Subcutaneous adipose tissue (tissue), 4 donors: ENCODE data around the gene LRCOL1. TPM values are rescaled to one million over a fixed set of nuclear protein-coding genes. Genes with fewer than 3 reads are reported as not detected.

Source experiments
- CTCF ChIP-seq: fragments of 450-650 bp; IDR thresholded peaks from one replicate; pipeline ENCODE4 v1.5.1; 2016; ENCODE audit warnings: low read depth, mild to moderate bottlenecking, control low read depth, antibody characterized with exemption, moderate library complexity
- total RNA-seq, 4 donors: library from RNA; depleted of rRNA; stranded (reverse); fragments of >200 nt; gene quantifications; one replicate each; pipeline ENCODE4 v1.1.0, GENCODE V29; 2016

LRCOL1 gene
- total RNA-seq, 4 donors from 2014 or later, result 2.1 TPM; not detected in 3

GRCh38 chr12:132620899-132621656, 10.7 kb upstream of the LRCOL1 start:
- TF ChIP-seq CTCF, result no peak

- TF ChIP-seq CTCF, result no peak
Observed at GRCh38 chr12:132620113-132620898, 9.9 kb upstream of the LRCOL1 start.

- TF ChIP-seq CTCF, result no peak
Observed at GRCh38 chr12:132619386-132620112, 9.2 kb upstream of the LRCOL1 start.

- TF ChIP-seq CTCF, result no peak
Observed at GRCh38 chr12:132619071-132619385, 8.6 kb upstream of the LRCOL1 start.

GRCh38 chr12:132618683-132619043, 8.3 kb upstream of the LRCOL1 start, which contains the start of gene P2RX2:
Gene P2RX2 (plus strand): TSS chr12:132618776. CDS start chr12:132618817, 41 bp downstream.
- TF ChIP-seq CTCF, result no peak

- no peak for TF ChIP-seq CTCF
Observed at GRCh38 chr12:132617822-132618682, 7.7 kb upstream of the LRCOL1 start.
